Testis (tissue), 3 donors: Measurements from ENCODE around the gene STAM. TPM values are rescaled to one million over a fixed set of nuclear protein-coding genes. Genes with fewer than 3 reads are reported as not detected.

ENCODE experiments used
- DNase-seq: peaks from one replicate; pipeline ENCODE4 v3.0.0-alpha.2; 2019
- H3K27ac ChIP-seq, 2 donors: fragments of 200-600 bp; sonication (generic); one replicate each; pipeline ENCODE4 v1.5.1; 2019
- H3K27me3 ChIP-seq: fragments of 200-600 bp; sonication (generic); one replicate; pipeline ENCODE4 v1.5.1; 2019
- H3K36me3 ChIP-seq: fragments of 200-600 bp; sonication (generic); one replicate; pipeline ENCODE4 v1.5.1; 2017; ENCODE audit warnings: low read depth; ENCODE audit errors: missing control alignments
- H3K4me1 ChIP-seq: fragments of 200-600 bp; sonication (generic); one replicate; pipeline ENCODE4 v1.5.1; 2019
- H3K4me3 ChIP-seq, 2 donors: fragments of 200-600 bp; sonication (generic); one replicate each; pipeline ENCODE4 v1.5.1; 2017 to 2019
- H3K9me3 ChIP-seq: fragments of 200-600 bp; sonication (generic); one replicate; pipeline ENCODE4 v1.5.1; 2017
- POLR2A ChIP-seq: fragments of 450-650 bp; IDR thresholded peaks from one replicate; pipeline ENCODE4 v1.6.1; 2017; ENCODE audit warnings: antibody characterized with exemption, mild to moderate bottlenecking, moderate library complexity
- WGBS, 2 donors: methylation state at CpG; one replicate each; pipeline ENCODE4 v1.1.5; 2018; 5-methylcytosine and 5-hydroxymethylcytosine counted together
- intact Hi-C: fragments of 100-400 bp; cut with DNase I; formaldehyde crosslinking; loops from one replicate; pipeline ENCODE4 v1.15.1; 2023; ENCODE audit warnings: low total_unique reads
- polyA plus RNA-seq: library from polyadenylated mRNA; stranded (reverse); fragments of 350-450 nt; fragmentation: Illumina TruSeq; extraction: RNeasy Lipid Tissue Mini Kit (QIAGEN cat#74804); gene quantifications from one replicate; pipeline ENCODE4 v1.2.3, GENCODE V29; 2014; ENCODE audit warnings: low read depth, low replicate concordance; ENCODE audit not compliant: insufficient read depth
- total RNA-seq, 2 donors: library from RNA; depleted of rRNA; stranded (reverse); fragments of >200 nt; gene quantifications; one replicate each; pipeline ENCODE4 v1.2.3, GENCODE V29; 2016
- TF ChIP-seq, protein P1 (sequence below), 3 experiments: fragments of 450-650 bp in 2 of 3; fragments of 200-600 bp in 1 of 3; sonication (generic) in 1 of 3; IDR thresholded peaks; one replicate each; pipeline ENCODE4 v1.5.1; 2016 to 2019; ENCODE audit warnings: antibody characterized with exemption in 3 of 3, mild to moderate bottlenecking in 2 of 3, moderate library complexity in 1 of 3

Gene STAM
- total and polyA plus RNA-seq, 3 donors from 2014 or later = 23.7 to 40.9 (median 40.6) TPM

DNA sequence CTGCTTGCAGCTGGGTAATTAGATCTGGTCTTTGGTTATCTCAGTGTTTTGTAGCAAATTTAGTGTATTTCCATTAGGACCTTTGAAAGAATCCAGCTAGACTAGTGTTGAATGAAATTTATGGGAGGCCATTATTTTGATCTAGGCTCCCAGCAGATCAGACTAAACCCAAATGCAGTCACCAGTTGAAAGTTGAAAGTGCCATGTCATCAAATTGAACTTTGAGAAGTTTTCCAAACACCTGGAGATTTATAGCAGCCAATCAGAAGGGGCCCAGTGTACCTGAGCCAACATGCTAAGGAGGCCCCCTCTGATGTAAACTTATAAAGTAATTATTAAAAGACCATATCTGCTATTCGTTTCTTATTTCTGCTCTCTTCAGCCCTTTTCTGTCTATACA, 96.7 kb downstream of the STAM start:
- intact Hi-C loops = loop anchor here (10.0 kb wide), 1 partner anchor 136 kb away; no protein-coding TSS in a partner anchor
- Histone ChIP-seq H3K4me3 (no peak overlapping the region), H3K27me3 (no peaks in the 10 kb centered on the region), H3K36me3 (no peaks in the 10 kb centered on the region), H3K4me1 (no peaks in the 10 kb centered on the region), H3K27ac (no peak overlapping the region), H3K9me3 (no peaks in the 10 kb centered on the region)
- WGBS, 2 donors = 82 to 96% methylated on average over 1 of the region's 1 CpG
- no peak for DNase-seq
- no peak for TF ChIP-seq POLR2A
- TF ChIP-seq, protein P1, sequence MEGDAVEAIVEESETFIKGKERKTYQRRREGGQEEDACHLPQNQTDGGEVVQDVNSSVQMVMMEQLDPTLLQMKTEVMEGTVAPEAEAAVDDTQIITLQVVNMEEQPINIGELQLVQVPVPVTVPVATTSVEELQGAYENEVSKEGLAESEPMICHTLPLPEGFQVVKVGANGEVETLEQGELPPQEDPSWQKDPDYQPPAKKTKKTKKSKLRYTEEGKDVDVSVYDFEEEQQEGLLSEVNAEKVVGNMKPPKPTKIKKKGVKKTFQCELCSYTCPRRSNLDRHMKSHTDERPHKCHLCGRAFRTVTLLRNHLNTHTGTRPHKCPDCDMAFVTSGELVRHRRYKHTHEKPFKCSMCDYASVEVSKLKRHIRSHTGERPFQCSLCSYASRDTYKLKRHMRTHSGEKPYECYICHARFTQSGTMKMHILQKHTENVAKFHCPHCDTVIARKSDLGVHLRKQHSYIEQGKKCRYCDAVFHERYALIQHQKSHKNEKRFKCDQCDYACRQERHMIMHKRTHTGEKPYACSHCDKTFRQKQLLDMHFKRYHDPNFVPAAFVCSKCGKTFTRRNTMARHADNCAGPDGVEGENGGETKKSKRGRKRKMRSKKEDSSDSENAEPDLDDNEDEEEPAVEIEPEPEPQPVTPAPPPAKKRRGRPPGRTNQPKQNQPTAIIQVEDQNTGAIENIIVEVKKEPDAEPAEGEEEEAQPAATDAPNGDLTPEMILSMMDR (IDR thresholded peaks at IDR 0.05) = no peak

DNA sequence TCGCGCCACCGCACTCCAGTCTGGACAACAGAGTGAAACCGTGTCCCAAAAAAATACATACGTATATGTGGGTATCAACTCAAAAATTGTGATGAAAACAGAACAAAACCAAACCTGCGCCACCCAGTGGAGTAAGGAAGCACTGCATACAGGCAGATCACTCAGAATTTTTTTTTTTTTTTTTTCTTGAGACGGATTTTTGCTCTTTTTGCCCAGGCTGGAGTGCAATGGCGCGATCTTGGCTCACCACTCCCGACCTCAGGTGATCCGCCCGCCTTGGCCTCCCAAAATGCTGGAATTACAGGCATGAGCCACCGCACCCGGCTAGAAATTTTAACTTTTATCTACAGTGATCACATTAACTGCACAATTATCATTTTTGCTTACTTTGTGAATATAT, 99.0 kb downstream of the STAM start:
- no peaks in the 10 kb centered on the region for H3K36me3 ChIP-seq
- no peaks in the 10 kb centered on the region for H3K4me1 ChIP-seq
- WGBS, 2 donors = 20 to 21% methylated on average over 14 of the region's 14 CpGs
- no peak overlapping the region for H3K27ac ChIP-seq
- H3K4me3 ChIP-seq = no peak overlapping the region
- intact Hi-C loops = loop anchor here (10.0 kb wide), 1 partner anchor 138 kb away; no protein-coding TSS in a partner anchor
- no peak for TF ChIP-seq POLR2A
- TF ChIP-seq, protein P1 (IDR thresholded peaks at IDR 0.05) = peak; percentile 78 to 96 (median 82)
- peak; percentile 75 for DNase-seq
- no peaks in the 10 kb centered on the region for H3K9me3 ChIP-seq
- H3K27me3 ChIP-seq = no peaks in the 10 kb centered on the region

DNA sequence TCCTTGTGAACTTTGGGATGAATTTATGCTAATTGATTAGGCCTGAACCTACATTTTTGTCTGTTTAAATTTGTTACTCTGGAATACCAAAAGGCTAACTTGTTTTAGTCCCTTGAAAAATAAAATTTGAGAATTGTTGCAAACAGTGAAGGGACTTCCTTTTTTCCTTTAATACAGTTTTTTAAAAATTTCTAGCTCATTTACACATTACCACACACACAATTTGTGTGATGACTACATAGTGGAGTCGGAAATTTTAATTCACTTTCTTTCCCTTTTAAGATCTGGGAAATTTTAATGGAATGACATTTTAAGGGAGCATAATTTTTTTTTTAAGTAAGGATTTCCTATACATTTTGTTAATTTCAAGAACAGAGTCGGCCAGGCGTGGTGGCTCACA, 99.5 kb downstream of the STAM start:
- no peak for TF ChIP-seq POLR2A
- TF ChIP-seq, protein P1 (IDR thresholded peaks at IDR 0.05) = no peak
- H3K27ac ChIP-seq = no peak overlapping the region
- no peaks in the 10 kb centered on the region for H3K4me1 ChIP-seq
- no peak overlapping the region for H3K4me3 ChIP-seq
- no peak for DNase-seq
- H3K36me3 ChIP-seq = no peaks in the 10 kb centered on the region
- 92 to 97% methylated on average over 3 of the region's 3 CpGs for WGBS, 2 donors
- intact Hi-C loops = loop anchor here (10.0 kb wide), 1 partner anchor 139 kb away; no protein-coding TSS in a partner anchor
- H3K27me3 ChIP-seq = no peaks in the 10 kb centered on the region
- no peaks in the 10 kb centered on the region for H3K9me3 ChIP-seq

DNA sequence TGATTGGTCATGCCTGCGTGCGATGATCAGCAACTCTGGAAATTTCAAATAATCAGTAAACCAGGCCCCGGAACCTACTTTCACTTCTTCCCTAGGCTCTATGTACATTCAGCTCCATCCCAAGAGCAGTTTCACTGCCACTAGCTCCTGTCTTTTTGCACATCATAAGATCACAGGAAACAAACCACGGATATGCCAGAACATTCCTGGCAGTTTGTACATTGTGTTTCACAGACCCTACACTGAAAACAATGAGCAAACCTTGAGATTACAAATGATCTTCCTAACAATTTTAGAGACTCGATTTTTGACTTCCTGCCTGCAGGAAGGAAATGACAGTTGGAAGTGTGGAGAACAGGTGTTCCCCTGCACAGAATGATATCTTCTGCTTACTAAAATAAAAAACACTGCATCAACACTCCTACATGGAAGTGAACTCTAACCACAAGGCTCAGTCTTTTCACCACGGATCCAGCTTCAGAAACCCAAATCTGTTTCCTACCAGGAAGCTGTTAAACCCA, 100.5 kb downstream of the STAM start:
- Histone ChIP-seq H3K4me3 (no peak overlapping the region), H3K27ac (no peak overlapping the region), H3K27me3 (no peaks in the 10 kb centered on the region), H3K36me3 (no peaks in the 10 kb centered on the region), H3K9me3 (no peaks in the 10 kb centered on the region), H3K4me1 (no peaks in the 10 kb centered on the region)
- no peak for DNase-seq
- intact Hi-C loops = loop anchor here (10.0 kb wide), 1 partner anchor 140 kb away; no protein-coding TSS in a partner anchor
- WGBS, 2 donors = 62 to 66% methylated on average over 6 of the region's 6 CpGs
- TF ChIP-seq, protein P1 (IDR thresholded peaks at IDR 0.05) = no peak
- no peak for TF ChIP-seq POLR2A
